ENCODE results near the gene TMEM11.

- TF ChIP-seq POLR2A (IDR thresholded peaks at IDR 0.05) = no peak
- TF ChIP-seq, protein P1, sequence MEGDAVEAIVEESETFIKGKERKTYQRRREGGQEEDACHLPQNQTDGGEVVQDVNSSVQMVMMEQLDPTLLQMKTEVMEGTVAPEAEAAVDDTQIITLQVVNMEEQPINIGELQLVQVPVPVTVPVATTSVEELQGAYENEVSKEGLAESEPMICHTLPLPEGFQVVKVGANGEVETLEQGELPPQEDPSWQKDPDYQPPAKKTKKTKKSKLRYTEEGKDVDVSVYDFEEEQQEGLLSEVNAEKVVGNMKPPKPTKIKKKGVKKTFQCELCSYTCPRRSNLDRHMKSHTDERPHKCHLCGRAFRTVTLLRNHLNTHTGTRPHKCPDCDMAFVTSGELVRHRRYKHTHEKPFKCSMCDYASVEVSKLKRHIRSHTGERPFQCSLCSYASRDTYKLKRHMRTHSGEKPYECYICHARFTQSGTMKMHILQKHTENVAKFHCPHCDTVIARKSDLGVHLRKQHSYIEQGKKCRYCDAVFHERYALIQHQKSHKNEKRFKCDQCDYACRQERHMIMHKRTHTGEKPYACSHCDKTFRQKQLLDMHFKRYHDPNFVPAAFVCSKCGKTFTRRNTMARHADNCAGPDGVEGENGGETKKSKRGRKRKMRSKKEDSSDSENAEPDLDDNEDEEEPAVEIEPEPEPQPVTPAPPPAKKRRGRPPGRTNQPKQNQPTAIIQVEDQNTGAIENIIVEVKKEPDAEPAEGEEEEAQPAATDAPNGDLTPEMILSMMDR (IDR thresholded peaks at IDR 0.05) = no peak
Measured at GRCh38 chr17:21199311-21199710, 14.7 kb downstream of the TMEM11 start.
